Adrenal gland (tissue), 12 donors: ENCODE data around the gene CDH11. TPM values are rescaled to one million over a fixed set of nuclear protein-coding genes. Genes with fewer than 3 reads are reported as not detected.

Experiments
- DNase-seq, 7 donors: peaks; one replicate each; pipeline ENCODE4 v3.0.0-alpha.2; 2019 to 2020
- H3K27ac ChIP-seq, 5 donors: fragments of 200-600 bp; sonication (generic) in 4 of 5; 1 replicate in 3 of 5; 2 replicates in 2 of 5; pipeline versions ENCODE4 v1.5.1 to v1.8.0; 2016 to 2020; ENCODE audit warnings: mild to moderate bottlenecking in 1 of 5
- H3K27me3 ChIP-seq: fragments of 200-600 bp; 2 replicates; pipeline ENCODE4 v1.8.0; 2021
- H3K36me3 ChIP-seq, 2 donors: fragments of 200-600 bp; replicated peaks in 1 of 2; 1 replicate in 1 of 2; 2 replicates in 1 of 2; pipeline versions ENCODE4 v1.5.1 to v1.8.0; 2018 to 2022
- H3K4me1 ChIP-seq, 2 donors: fragments of 200-600 bp; replicated peaks in 1 of 2; 1 replicate in 1 of 2; 2 replicates in 1 of 2; pipeline versions ENCODE4 v1.5.1 to v1.8.0; 2018 to 2021
- H3K4me3 ChIP-seq, 4 donors: fragments of 200-600 bp; sonication (generic) in 3 of 4; one replicate each; pipeline ENCODE4 v1.5.1; 2016 to 2018
- H3K9me3 ChIP-seq, 3 donors: fragments of 200-600 bp; sonication (generic) in 1 of 3; replicated peaks in 1 of 3; 1 replicate in 2 of 3; 2 replicates in 1 of 3; pipeline versions ENCODE4 v1.5.1 to v1.8.0; 2016 to 2021
- CTCF ChIP-seq, 6 experiments: fragments of 450-650 bp in 4 of 6; fragments of 200-600 bp in 2 of 6; sonication (generic) in 1 of 6; IDR thresholded peaks; 1 replicate in 5 of 6; 2 replicates in 1 of 6; pipeline versions ENCODE4 v1.5.1 to v1.8.0; 2016 to 2021; ENCODE audit warnings: antibody characterized with exemption in 6 of 6, mild to moderate bottlenecking in 2 of 6, moderate library complexity in 1 of 6
- POLR2A ChIP-seq, 2 donors: fragments of 450-650 bp; IDR thresholded peaks; one replicate each; pipeline ENCODE4 v1.6.1; 2017; ENCODE audit warnings: antibody characterized with exemption in 2 of 2, mild to moderate bottlenecking in 2 of 2, moderate library complexity in 1 of 2
- WGBS, 4 donors: extraction: QIAGEN DNeasy Blood & Tissue Kit in 2 of 4; methylation state at CpG; one replicate each; pipeline versions ENCODE4 v1.1.5 to v1.1.7; 2013 to 2017; 5-methylcytosine and 5-hydroxymethylcytosine counted together
- intact Hi-C, 2 donors: fragments of 100-400 bp; cut with DNase I; formaldehyde crosslinking; loops; one replicate each; pipeline versions ENCODE4 v1.14.1 to v1.15.0; 2022 to 2023
- polyA plus RNA-seq, 3 donors: library from polyadenylated mRNA; stranded (reverse); fragments of 200-250 nt in 2 of 3; fragments of 350-450 nt in 1 of 3; fragmentation: Illumina TruSeq in 1 of 3; extraction: RNeasy Lipid Tissue Mini Kit (QIAGEN cat#74804) in 1 of 3; gene quantifications; one replicate each; pipeline ENCODE4 v1.2.3, GENCODE V29; 2013 to 2014
- total RNA-seq, 9 donors: library from RNA; depleted of rRNA in 4 of 9; stranded (reverse); fragments of >200 nt in 4 of 9; fragments of 120-200 nt in 1 of 9; fragmentation: NEBNext Ultra II Directional in 1 of 9; extraction: Animal tissue kit (Norgen Biotek cat#: 25700) in 1 of 9; gene quantifications; one replicate each; pipeline versions ENCODE4 v1.1.0 to v1.2.4, GENCODE V29; 2013 to 2023
- donor health status: healthy with polysubstance abuse.
- donor health status: Bipolar disorder and iron deficiency.
- donor health status: DM: yes; HTN: yes; CAD: no.
- donor health status: DM: no; HTN: no; CAD: no.
- donor health status: DM: no; HTN: no; CAD: no.
- donor health status: DM: yes; HTN: yes; CAD: no.

The CDH11 gene
- total and polyA plus RNA-seq, 12 donors: 3.0 to 102 (median 31.0) TPM

GRCh38 chr16:64983231-64983630, 138.6 kb downstream of the CDH11 start:
- no peaks in the 10 kb centered on the region for H3K27me3 ChIP-seq
- H3K9me3 ChIP-seq: no peaks in the 10 kb centered on the region
- 81 to 89% (median 83%) methylated on average over 3 of the region's 3 CpGs for WGBS, 4 donors
- no peak for DNase-seq
- H3K27ac ChIP-seq: no peak overlapping the region
- H3K4me1 ChIP-seq: no peaks in the 10 kb centered on the region
- intact Hi-C loops: no loop called here
- peaks cover 0 to 6% of the 10 kb centered on the region in 2 donors for H3K36me3 ChIP-seq
- H3K4me3 ChIP-seq: no peak overlapping the region
- TF ChIP-seq CTCF (IDR thresholded peaks at IDR 0.05) (no peak), POLR2A (IDR thresholded peaks at IDR 0.05) (no peak)

- no peak for TF ChIP-seq POLR2A (IDR thresholded peaks at IDR 0.05)
- TF ChIP-seq CTCF (IDR thresholded peaks at IDR 0.05): no peak
- no peaks in the 10 kb centered on the region for H3K9me3 ChIP-seq
- H3K27me3 ChIP-seq: no peaks in the 10 kb centered on the region
- 90 to 94% (median 94%) methylated on average over 3 of the region's 3 CpGs for WGBS, 4 donors
- peaks cover 0 to 6% of the 10 kb centered on the region in 2 donors for H3K36me3 ChIP-seq
- no peak for DNase-seq
- no peak overlapping the region for H3K4me3 ChIP-seq
- no peak overlapping the region for H3K27ac ChIP-seq
- H3K4me1 ChIP-seq: no peaks in the 10 kb centered on the region
- intact Hi-C loops: no loop called here
Measured at GRCh38 chr16:64982581-64982980, 139.3 kb downstream of the CDH11 start.

GRCh38 chr16:64981568-64982281, 140.1 kb downstream of the CDH11 start:
- Histone ChIP-seq H3K36me3 (no peaks in the 10 kb centered on the region), H3K4me1 (no peaks in the 10 kb centered on the region), H3K9me3 (no peaks in the 10 kb centered on the region), H3K27ac (no peak overlapping the region), H3K27me3 (no peaks in the 10 kb centered on the region), H3K4me3 (no peak overlapping the region)
- TF ChIP-seq POLR2A (IDR thresholded peaks at IDR 0.05): no peak
- no peak for TF ChIP-seq CTCF (IDR thresholded peaks at IDR 0.05)
- WGBS, 4 donors: 63 to 75% (median 66%) methylated on average over 11 of the region's 11 CpGs
- no peak for DNase-seq
- intact Hi-C loops: no loop called here

- intact Hi-C loops: no loop called here
- Histone ChIP-seq H3K27me3 (no peaks in the 10 kb centered on the region), H3K4me1 (no peaks in the 10 kb centered on the region), H3K36me3 (no peaks in the 10 kb centered on the region), H3K9me3 (no peaks in the 10 kb centered on the region), H3K4me3 (no peak overlapping the region), H3K27ac (no peak overlapping the region)
- 76 to 81% (median 77%) methylated on average over 4 of the region's 4 CpGs for WGBS, 4 donors
- TF ChIP-seq CTCF (IDR thresholded peaks at IDR 0.05) (no peak), POLR2A (IDR thresholded peaks at IDR 0.05) (no peak)
- DNase-seq: no peak
Measured at GRCh38 chr16:64977206-64977920, 144.5 kb downstream of the CDH11 start.
